IMR-90 (cell line): ENCODE results near the gene EDIL3. TPM values are rescaled to one million over a fixed set of nuclear protein-coding genes. Genes with fewer than 3 reads are reported as not detected.

Source experiments
- ATAC-seq: fragments of 200-7000 bp; cut with Tn5 transposase; 2 replicates; pipeline ENCODE4 v1.9.1; 2020; ENCODE audit warnings: low read depth, mild to moderate bottlenecking, moderate library complexity
- BruUV-seq: library from RNA; stranded (reverse); fragments of 400-500 nt; replicated peaks from 2 replicates; lab custom pipeline; 2021; lab: Mats Ljungman, UMichigan
- CTCF ChIA-PET: fragments of 300-600 bp; formaldehyde crosslinking; extraction: SDS; loops from one replicate; lab custom pipeline; 2021; ENCODE audit warnings: antibody characterized with exemption; lab: Yijun Ruan, JAX
- POLR2A ChIA-PET: fragments of 300-600 bp; sonication (Branson Sonifier 250); formaldehyde crosslinking; loops from one replicate; lab custom pipeline; 2022; ENCODE audit warnings: antibody characterized with exemption; ENCODE audit not compliant: unreplicated experiment; lab: Charles Lee
- DNase-seq: peaks from one replicate; pipeline ENCODE4 v3.0.0; 2013
- H2AFZ ChIP-seq: replicated peaks from 2 replicates; pipeline ENCODE3; 2013; ENCODE audit warnings: low read length, mild to moderate bottlenecking; ENCODE audit not compliant: poor library complexity
- H2AK5ac ChIP-seq: 2 replicates; pipeline ENCODE4 v1.6.1; 2013; ENCODE audit warnings: low read depth, low read length, inconsistent platforms
- H2AK9ac ChIP-seq: replicated peaks from 2 replicates; pipeline ENCODE3; 2013; ENCODE audit warnings: mild to moderate bottlenecking, low read depth, low read length, moderate library complexity; ENCODE audit not compliant: poor library complexity
- H2BK120ac ChIP-seq: 2 replicates; pipeline ENCODE4 v1.6.1; 2013; ENCODE audit warnings: low read depth, low read length, inconsistent platforms
- H2BK15ac ChIP-seq: 3 replicates; pipeline ENCODE4 v1.6.1; 2013; ENCODE audit warnings: low read depth, low read length, inconsistent platforms
- H2BK20ac ChIP-seq: 2 replicates; pipeline ENCODE4 v1.6.1; 2013; ENCODE audit warnings: low read depth, mild to moderate bottlenecking, inconsistent platforms, low read length, moderate library complexity
- H2BK5ac ChIP-seq: 2 replicates; pipeline ENCODE4 v1.6.1; 2013; ENCODE audit warnings: mild to moderate bottlenecking, low read depth, low read length, inconsistent platforms; ENCODE audit not compliant: poor library complexity, severe bottlenecking
- H3K14ac ChIP-seq: replicated peaks from 2 replicates; pipeline ENCODE4 v1.6.1; 2013; ENCODE audit warnings: low read depth, low read length, inconsistent platforms
- H3K18ac ChIP-seq: 2 replicates; pipeline ENCODE4 v1.6.1; 2013; ENCODE audit warnings: low read depth, low read length, control low read depth
- H3K23ac ChIP-seq: 2 replicates; pipeline ENCODE4 v1.6.1; 2013; ENCODE audit warnings: low read depth, low read length, inconsistent platforms
- H3K27ac ChIP-seq: 2 replicates; pipeline ENCODE4 v1.5.1; 2013; ENCODE audit warnings: mild to moderate bottlenecking, control low read depth, low read length; ENCODE audit not compliant: insufficient read depth
- H3K27me3 ChIP-seq: 2 replicates; pipeline ENCODE4 v1.6.1; 2013; ENCODE audit warnings: low read length; ENCODE audit not compliant: control insufficient read depth, insufficient read depth
- H3K36me3 ChIP-seq: 2 replicates; pipeline ENCODE4 v1.6.1; 2013; ENCODE audit warnings: low read length, mixed read lengths; ENCODE audit not compliant: control insufficient read depth, insufficient read depth
- H3K4ac ChIP-seq: 2 replicates; pipeline ENCODE4 v1.6.1; 2013; ENCODE audit warnings: low read depth, low read length, inconsistent platforms
- H3K4me1 ChIP-seq: 2 replicates; pipeline ENCODE4 v1.6.1; 2013; ENCODE audit warnings: low read length, mixed read lengths; ENCODE audit not compliant: control insufficient read depth, insufficient read depth
- H3K4me2 ChIP-seq: 2 replicates; pipeline ENCODE4 v1.6.1; 2013; ENCODE audit warnings: low read depth, mild to moderate bottlenecking, control low read depth, low read length, moderate library complexity
- H3K4me3 ChIP-seq: 2 replicates; pipeline ENCODE4 v1.5.1; 2013; ENCODE audit warnings: low read depth, mild to moderate bottlenecking, control low read depth, low read length, moderate library complexity; ENCODE audit not compliant: insufficient read depth
- H3K56ac ChIP-seq: 2 replicates; pipeline ENCODE4 v1.6.1; 2013; ENCODE audit warnings: low read length, inconsistent platforms; ENCODE audit not compliant: insufficient read depth; ENCODE audit errors: extremely low read depth
- H3K79me1 ChIP-seq, 2 experiments: 2 replicates each; pipeline ENCODE4 v1.6.1; 2013; ENCODE audit warnings: low read length in 2 of 2, inconsistent platforms in 1 of 2, low read depth in 1 of 2
- H3K9ac ChIP-seq: 2 replicates; pipeline ENCODE4 v1.6.1; 2013; ENCODE audit warnings: low read depth, low read length, control low read depth
- H3K9me1 ChIP-seq: 2 replicates; pipeline ENCODE4 v1.6.1; 2013; ENCODE audit warnings: low read length, inconsistent platforms; ENCODE audit not compliant: insufficient read depth
- H3K9me3 ChIP-seq: 2 replicates; pipeline ENCODE4 v1.6.1; 2013; ENCODE audit warnings: low read length; ENCODE audit not compliant: control insufficient read depth, insufficient read depth
- H4K20me1 ChIP-seq: 2 replicates; pipeline ENCODE4 v1.6.1; 2013; ENCODE audit warnings: low read length, inconsistent platforms; ENCODE audit not compliant: insufficient read depth
- H4K5ac ChIP-seq: 2 replicates; pipeline ENCODE4 v1.6.1; 2013; ENCODE audit warnings: mild to moderate bottlenecking, low read depth, low read length, control low read depth
- H4K8ac ChIP-seq, 2 experiments: 2 replicates each; pipeline ENCODE4 v1.6.1; 2013; ENCODE audit warnings: low read depth in 2 of 2, low read length in 2 of 2, control low read depth in 1 of 2, inconsistent platforms in 1 of 2
- H4K91ac ChIP-seq: 2 replicates; pipeline ENCODE4 v1.6.1; 2013; ENCODE audit warnings: low read depth, low read length, inconsistent platforms; ENCODE audit not compliant: insufficient read depth
- BHLHE40 ChIP-seq: fragments of 150-350 bp; IDR thresholded peaks from 2 replicates; pipeline ENCODE4 v1.6.1; 2016; ENCODE audit warnings: mild to moderate bottlenecking, low read depth, low read length
- CTCF ChIP-seq: conservative IDR thresholded peaks from 2 replicates; pipeline ENCODE4 v1.5.1; 2012; ENCODE audit warnings: mild to moderate bottlenecking, low read depth, low read length, improper control_type of control experiment
- FOS ChIP-seq: fragments of 150-350 bp; IDR thresholded peaks from 2 replicates; pipeline ENCODE4 v1.6.1; 2016; ENCODE audit warnings: low read depth, low read length
- MXI1 ChIP-seq: IDR thresholded peaks from 2 replicates; pipeline ENCODE4 v1.6.1; 2012; ENCODE audit warnings: low read depth, mild to moderate bottlenecking, low read length, moderate library complexity, borderline replicate concordance
- SMC3 ChIP-seq: fragments of 150-350 bp; IDR thresholded peaks from 2 replicates; pipeline ENCODE4 v1.6.1; 2016; ENCODE audit warnings: low read depth, mild to moderate bottlenecking, antibody characterized with exemption, low read length, moderate library complexity
- WGBS, 2 experiments: methylation state at CpG; one replicate each; pipeline versions ENCODE4 v1.1.5 to v1.1.7; 2013; ENCODE audit warnings: missing lambda C conversion rate in 2 of 2; ENCODE audit not compliant: insufficient read length in 1 of 2; ENCODE audit errors: extremely low coverage in 2 of 2; 5-methylcytosine and 5-hydroxymethylcytosine counted together
- dilution Hi-C: fragments of 300-500 bp; cut with HindIII; formaldehyde crosslinking; loops from one replicate; pipeline ENCODE4 v1.14.3; 2018; ENCODE audit warnings: low sequenced_read_pairs; ENCODE audit not compliant: unreplicated experiment
- in situ Hi-C: fragments of 300-500 bp; cut with MboI; formaldehyde crosslinking; loops from 3 replicates; pipeline ENCODE4 v1.14.3; 2019; ENCODE audit warnings: low sequenced_read_pairs, inconsistent platforms, mixed read lengths
- intact Hi-C: fragments of 100-400 bp; cut with micrococcal nuclease; formaldehyde crosslinking; loops from 2 replicates; pipeline ENCODE4 v1.10.0; 2022
- microRNA-seq, 2 experiments: library from miRNA; stranded (forward) in 1 of 2; unstranded in 1 of 2; fragments of 10-50 nt in 1 of 2; fragments of <30 nt in 1 of 2; gene quantifications in 1 of 2; microRNA quantifications in 1 of 2; one replicate each; pipeline versions ENCODE3 to v1.1.0; 2013 to 2020; ENCODE audit not compliant: insufficient read depth in 1 of 2, insufficient read length in 1 of 2, unreplicated experiment in 1 of 2
- polyA plus RNA-seq, 3 experiments: library from polyadenylated mRNA; depleted of rRNA; stranded (reverse); fragments of >200 nt; gene quantifications; 2 replicates each; pipeline ENCODE4 v1.2.3, GENCODE V29; 2012; ENCODE audit warnings: low replicate concordance in 1 of 3
- small RNA-seq, 5 experiments: library from RNA; depleted of rRNA; stranded (forward); fragments of <200 nt; gene quantifications; one replicate each; pipeline ENCODE3, GENCODE V24; 2012
- total RNA-seq: library from RNA; depleted of rRNA; stranded (reverse); fragments of >200 nt; gene quantifications from 2 replicates; pipeline ENCODE4 v1.2.3, GENCODE V29; 2012

Gene EDIL3
- total and polyA plus RNA-seq, 2 of the 4 experiments (the other 2 are of a cell fraction), result 55.5 to 82.8 TPM

GRCh38 chr5:83891261-83891660, 493.4 kb downstream of the EDIL3 start:
- Histone ChIP-seq H3K56ac (no peak overlapping the region), H4K20me1 (no peaks in the 10 kb centered on the region), H3K36me3 (no peaks in the 10 kb centered on the region), H3K4me1 (0 out of 2 replicates have a peak, but pooled peaks cover 2% of the 10 kb centered on the region), H4K5ac (no peak overlapping the region), H2BK5ac (no peak overlapping the region), H3K23ac (no peak overlapping the region), H4K91ac (no peak overlapping the region), H3K9me3 (no peaks in the 10 kb centered on the region), H2AK5ac (no peak overlapping the region), H3K9ac (no peak overlapping the region), H3K9me1 (no peaks in the 10 kb centered on the region), H2BK120ac (no peak overlapping the region), H2BK20ac (no peak overlapping the region), H3K4me3 (no peak overlapping the region), H3K79me1 (no peaks in the 10 kb centered on the region), H3K18ac (no peak overlapping the region), H3K27ac (no peak overlapping the region), H2BK15ac (no peak overlapping the region), H3K4ac (no peak overlapping the region), H3K14ac (no peak overlapping the region), H4K8ac (no peak overlapping the region), H2AFZ (no peak overlapping the region), H3K27me3 (no peaks in the 10 kb centered on the region), H2AK9ac (no peak overlapping the region), H3K4me2 (no peak overlapping the region)
- no peak for ATAC-seq
- TF ChIP-seq CTCF (no peak), FOS (no peak), MXI1 (no peak), BHLHE40 (no peak), SMC3 (no peak)
- no CpG with 5 or more reads among the region's 2 CpGs for WGBS, 2 experiments
- no TSS peak for BruUV-seq
- DNase-seq, result peak; percentile 45
- in situ Hi-C loops, result no loop called here
- ChIA-PET CTCF (interaction anchor here (1.1 kb wide), 1 partner anchor 12 kb away, joined by 3 read pairs; no protein-coding TSS in a partner anchor), POLR2A (no interaction called here)
- intact Hi-C loops, result no loop called here
- dilution Hi-C loops, result no loop called here

Small RNAs within 50 kb of the gene (microRNA-seq; reads per million reads assigned to microRNA genes)
- not detected for gene RNU6-448P (ENCODE audit: insufficient read depth, insufficient read length)

Small RNAs within 50 kb of the gene (small RNA-seq; reads per million reads assigned to genes)
- gene RNU6-448P, result 0 reads per million in 5 experiments
